Daoy (cell line): ENCODE results near the gene PRAME. TPM values are rescaled to one million over a fixed set of nuclear protein-coding genes. Genes with fewer than 3 reads are reported as not detected.
A peak's percentile ranks its signal among the peaks of the same experiment; 100 is the strongest.
"Not testable (repeated sequence)": the region's sequence is repeated elsewhere in the genome, so short reads cannot be mapped to it uniquely, and the experiment has no call there.

Experiments used
- DNase-seq: peaks from one replicate; pipeline ENCODE4 v3.0.0-alpha.2; 2015; ENCODE audit warnings: low read depth
- total RNA-seq: library from RNA; depleted of rRNA; stranded (reverse); fragments of >200 nt; shearing (Covaris generic); gene quantifications from 2 replicates; pipeline ENCODE4 v1.2.3, GENCODE V29; 2014; rRNA removed

PRAME gene
- total RNA-seq, 1 experiment from 2014 or later: 41.9 TPM

DNA sequence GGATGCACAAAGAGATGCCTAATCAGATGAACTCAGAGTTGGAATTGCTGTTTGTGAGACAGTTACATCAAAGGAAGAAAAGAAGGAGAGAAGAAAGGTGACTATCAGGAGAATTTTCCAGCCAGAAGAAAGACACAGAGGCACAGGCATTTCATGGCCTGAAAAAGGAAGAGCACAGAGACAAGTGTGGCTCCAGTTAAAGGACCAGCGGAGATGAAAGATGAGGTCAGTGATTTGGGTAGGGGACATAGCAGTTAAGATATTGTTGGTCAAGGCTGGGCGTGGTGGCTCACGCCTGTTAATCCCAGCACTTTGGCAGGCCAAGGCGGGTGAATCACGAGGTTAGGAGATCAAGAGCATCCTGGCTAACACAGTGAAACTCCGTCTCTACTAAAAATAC, 35.6 kb downstream of the PRAME start:
- DNase-seq: no peak

DNA sequence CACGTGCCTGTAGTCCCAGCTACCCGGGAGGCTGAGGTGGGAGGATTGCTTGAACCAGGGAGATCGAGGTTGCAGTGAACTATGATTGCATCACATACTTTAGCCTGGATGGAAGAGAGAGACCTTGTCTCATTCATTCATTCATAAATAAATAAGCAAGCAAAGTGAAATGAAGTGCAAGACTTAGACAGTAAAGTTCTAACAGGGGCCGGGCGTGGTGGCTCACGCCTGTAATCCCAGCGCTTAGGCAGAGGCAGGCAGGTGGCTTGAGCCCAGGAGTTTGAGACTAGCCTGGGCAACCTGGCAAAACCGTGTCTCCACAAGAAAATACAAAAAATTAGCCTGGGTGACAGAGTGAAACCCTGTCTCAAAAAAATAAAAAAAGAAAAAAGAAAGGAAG, 37.4 kb downstream of the PRAME start:
- no peak for DNase-seq

DNA sequence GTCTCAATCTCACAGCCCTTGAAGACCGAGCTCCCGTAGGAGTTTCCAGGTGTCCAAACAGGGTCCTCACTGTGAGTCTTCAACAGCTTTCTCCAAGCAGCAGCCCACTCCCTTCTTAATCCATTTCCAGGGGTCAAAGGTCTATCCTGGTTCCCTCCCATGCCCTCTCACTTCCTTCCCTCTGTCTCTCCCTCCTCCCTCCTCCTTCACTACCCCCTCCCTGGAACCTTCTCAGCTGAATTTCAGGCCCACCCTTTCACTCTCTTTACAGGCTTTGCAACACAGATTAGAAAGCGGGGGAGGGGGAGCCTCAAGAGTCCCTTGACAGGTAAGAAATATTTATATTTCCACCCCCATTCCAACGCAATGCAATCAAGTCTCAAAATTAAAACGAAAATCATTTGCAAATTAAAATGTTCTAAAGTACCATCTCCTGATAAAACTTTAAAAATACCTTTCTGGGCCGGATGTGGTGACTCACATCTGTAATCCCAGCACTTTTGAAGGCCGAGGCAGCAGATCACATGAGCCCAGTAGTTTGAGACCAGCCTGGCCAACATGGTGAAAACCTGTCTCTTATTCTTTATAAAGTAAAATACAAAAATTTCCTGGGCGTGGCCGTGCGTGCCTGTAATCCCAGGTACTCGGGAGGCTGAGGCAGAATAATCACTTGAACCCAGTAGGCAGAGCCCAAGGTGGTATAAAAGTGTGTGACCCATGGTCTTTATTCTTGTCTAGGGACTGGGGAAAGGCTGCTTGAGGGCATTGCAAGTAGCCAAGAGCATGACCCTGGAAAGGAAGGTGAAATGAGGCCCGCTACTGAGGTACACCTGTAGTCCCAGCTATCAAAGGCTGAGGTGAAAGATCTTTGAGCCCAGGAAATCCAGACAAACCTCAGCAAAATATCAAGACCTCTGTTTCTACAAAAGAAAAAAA, 38.1 kb downstream of the PRAME start:
- DNase-seq: peak; percentile 30

DNA sequence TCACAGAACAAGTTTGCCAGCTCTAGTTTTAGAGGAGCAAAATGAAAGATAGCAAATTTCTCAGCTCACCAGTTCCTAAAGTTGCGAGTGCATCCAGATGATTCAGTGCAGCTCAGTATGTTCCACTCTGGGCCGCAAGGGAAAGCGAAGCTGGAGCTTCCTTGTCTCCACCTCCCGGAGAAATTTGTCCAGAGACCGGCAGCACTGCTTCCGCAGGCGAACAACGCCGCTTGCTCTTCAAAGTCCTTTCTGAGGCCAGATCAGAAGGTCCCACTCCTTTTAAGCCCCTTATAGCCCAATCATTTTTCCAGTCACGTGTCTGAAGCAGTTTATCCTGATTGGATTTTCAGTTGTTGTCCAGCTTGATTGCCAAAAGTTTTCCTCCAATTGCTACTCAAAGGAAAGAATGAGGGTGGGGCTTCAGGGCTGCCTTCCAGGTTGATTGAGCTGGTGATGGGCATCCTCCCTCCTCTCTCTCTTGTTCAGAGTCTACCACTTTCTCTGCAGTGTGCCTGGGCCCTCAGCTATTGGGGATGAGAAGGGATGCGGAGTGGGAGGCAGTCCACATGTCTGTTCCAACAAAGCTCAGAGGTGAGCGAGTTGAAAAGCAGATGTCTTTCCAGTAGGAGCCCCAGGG, 38.9 kb downstream of the PRAME start, which contains the start of gene ZNF280A:
Gene ZNF280A, minus strand, starts transcription at position 251 of the 637 bp plus-strand sequence. CDS start 4,640 bp downstream, outside the sequence.
- no peak for DNase-seq

DNA sequence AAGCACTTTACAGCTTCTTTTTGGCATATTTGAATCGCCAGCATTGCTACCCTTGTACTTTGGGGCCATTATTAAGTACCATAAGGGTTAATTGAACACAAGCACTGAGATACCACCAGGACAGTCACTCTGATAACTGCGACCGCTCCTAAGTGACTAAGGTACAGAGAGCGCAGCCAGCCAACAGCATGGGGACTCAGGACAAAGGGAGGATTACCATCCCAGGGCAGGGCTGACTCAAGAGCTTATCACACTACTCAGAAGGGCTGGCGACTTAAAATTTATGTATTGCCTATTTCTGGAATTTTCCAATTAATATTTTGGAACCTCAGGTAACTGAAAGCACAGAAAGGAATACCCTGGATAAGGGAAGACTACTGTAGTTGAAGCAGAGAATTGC, 39.5 kb downstream of the PRAME start:
- no peak for DNase-seq

DNA sequence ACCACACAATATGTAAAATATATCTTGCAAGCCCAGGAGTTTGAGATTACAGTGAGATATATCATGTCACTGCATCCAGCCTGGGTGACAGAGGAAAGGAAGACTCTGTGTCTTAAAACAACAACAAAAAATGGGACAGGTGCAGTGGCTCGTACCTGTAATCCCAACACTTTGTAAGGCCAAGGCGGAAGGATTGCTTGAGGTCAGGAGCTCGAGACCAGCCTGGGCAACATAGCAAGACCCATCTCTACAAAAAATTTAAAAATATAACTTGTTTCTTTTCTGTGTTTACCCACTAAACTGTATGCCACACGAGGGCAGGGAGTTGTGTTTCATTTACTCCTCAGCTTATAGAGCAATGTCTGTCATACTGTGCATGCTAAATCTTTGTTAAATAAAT, 42.1 kb downstream of the PRAME start:
- no peak for DNase-seq

DNA sequence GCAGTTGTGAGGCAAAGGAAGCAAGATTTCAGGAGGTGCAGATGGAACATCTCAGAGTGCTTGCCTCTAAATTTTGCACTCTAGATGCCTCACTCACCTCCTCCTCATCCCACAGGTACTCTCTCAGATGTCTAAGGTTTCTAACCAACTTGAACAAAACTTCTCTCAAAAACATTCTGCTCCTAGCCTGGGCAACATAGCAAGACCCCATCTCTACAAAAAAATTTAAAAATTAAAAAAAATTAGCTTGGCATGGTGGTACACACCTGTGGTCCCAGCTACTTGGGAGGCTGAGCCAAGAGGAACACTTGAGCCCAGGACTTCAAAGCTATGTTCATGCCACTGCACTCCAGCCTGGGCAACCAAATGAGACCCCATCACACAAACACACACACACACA, 43.2 kb downstream of the PRAME start:
- no peak for DNase-seq

DNA sequence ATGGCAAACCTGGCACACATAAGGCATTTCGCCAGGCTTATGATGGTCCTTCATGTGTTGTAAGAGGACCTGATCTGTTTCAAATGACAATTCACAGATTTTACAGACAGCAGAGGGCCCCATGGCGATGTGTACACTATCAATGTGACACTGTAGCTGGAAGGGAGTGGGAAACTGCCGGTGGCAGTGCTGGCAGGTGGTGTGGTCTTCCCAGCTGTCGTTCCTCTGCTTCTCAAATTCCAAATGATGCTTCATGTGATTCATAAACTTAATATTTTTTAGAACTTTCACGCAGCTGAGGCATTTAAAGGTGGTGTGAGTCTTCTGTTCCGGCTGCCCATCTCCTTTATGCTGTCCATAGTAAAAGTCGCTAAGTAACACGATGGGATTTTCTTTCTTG, 44.6 kb downstream of the PRAME start:
- DNase-seq: not testable (repeated sequence)

DNA sequence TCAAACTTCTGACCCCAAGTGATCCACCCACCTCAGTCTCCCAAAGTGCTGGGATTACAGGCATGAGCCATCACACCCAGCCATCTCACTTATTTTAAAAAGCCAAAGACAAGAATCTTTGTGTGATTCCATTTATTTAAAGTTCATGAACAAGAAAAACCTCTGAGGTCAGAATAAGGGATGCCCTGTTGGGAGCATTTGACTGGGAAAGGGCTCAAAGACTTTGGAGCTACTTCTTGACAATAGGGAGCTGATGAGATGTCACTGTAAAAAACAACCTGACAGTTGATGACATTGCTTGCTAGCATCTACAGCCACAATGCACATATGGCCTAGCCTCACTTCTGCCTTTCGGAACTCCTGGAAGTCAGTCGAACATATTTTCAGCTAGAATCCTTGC, 45.4 kb downstream of the PRAME start:
- no peak for DNase-seq

DNA sequence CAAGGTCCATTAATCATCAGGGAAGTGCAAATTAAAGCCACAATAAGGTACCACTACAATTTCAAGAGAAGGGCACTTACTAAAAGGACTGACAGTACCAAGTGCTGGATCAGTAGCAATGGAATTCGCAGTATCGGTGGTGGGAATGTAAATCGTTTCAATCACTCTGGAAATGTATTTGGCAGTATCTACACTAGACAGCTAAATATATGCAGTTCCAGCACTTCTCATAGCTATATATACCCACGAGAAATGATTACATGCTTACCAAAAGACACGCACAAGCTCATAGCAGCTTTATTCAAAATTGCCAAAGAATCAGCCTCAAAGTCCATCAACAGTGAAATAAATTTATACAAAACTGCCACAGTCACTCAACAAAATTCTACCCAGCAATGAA, 46.1 kb downstream of the PRAME start:
- no peak for DNase-seq

DNA sequence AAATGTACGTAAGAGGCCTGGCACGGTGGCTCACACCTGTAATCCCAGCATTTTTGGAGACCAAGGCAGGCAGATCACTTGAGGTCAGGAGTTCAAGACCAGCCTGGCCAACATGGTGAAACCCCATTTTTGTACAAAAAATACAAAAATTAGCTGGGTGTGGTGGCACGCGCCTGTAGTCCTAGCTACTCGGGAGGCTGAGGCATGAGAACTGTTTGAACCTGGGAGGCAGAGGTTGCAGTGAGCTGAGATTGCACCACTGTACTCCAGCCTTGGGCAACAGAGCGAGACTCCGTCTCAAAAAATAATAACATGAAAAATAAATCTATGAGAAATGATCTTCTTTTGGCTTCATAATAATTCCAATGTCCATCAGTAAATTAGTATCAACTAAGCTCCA, 48.2 kb downstream of the PRAME start:
- not testable (repeated sequence) for DNase-seq

DNA sequence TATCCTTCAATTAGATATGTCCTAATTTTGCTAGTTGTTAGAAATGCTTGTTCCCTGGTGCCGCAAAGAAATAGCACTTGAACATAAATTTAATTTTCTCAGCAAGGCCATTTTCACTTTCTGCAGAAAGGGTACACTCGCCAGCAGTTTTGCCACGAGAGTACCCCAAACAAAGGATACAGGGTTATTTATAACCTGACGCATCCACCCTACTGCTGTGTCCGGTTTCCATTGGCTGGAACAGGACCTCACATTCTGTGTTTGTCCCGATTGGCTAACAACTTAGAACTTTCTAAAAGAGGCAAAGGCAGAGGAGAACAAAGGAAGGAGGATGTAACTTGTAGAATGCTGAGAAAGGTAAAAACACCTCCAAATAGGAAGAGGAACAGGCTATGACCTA, 49.2 kb downstream of the PRAME start:
- not testable (repeated sequence) for DNase-seq

DNA sequence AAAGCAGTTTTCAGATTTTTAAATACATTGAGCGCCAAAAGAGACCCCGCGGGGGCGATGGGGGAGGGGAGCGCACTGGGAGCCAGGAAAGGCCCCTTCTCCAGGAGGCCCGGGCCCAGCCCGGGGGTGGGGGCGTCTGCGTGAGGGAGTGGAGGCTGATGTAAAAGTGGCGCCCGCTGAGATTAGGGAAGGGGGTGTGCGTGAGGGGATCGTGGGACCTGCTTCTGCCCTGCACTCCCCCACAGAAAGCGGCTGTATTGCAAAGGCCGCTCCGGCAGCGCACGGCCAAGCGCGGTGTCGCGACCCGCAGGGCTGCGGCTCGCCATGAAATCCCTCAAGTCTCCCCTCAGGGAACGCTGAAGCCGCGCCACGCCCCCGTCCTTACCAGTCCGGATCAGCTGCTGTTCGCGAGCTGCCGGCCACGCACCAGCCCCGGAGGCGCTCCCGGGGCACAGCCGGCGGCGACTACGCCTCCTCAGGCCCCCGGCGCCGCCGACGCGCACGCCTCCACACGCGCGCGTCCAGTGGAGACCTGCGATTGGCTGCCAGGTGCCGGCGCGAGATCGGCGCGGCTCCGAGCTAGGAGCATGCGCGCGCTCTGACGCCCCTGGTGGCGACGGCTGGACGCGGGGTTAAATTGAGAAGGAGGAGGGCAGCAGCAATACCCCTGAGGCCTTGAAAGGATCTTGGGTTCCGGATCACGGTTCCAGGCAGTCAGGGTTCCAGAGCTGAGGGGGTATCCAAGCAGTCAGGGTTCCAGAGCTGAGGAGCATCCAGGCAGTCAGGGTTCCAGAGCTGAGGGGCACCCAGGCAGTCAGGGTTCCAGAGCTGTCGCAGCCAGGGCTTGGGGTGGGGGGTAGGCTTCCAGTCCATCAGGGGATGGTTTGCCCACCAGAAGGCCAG, 50.5 kb downstream of the PRAME start, which contains the start of gene ZNF280B:
Gene ZNF280B, minus strand, starts transcription at position 469 of the 903 bp plus-strand sequence. CDS start 19,344 bp downstream, outside the sequence.
- peak; percentile 92 for DNase-seq

DNA sequence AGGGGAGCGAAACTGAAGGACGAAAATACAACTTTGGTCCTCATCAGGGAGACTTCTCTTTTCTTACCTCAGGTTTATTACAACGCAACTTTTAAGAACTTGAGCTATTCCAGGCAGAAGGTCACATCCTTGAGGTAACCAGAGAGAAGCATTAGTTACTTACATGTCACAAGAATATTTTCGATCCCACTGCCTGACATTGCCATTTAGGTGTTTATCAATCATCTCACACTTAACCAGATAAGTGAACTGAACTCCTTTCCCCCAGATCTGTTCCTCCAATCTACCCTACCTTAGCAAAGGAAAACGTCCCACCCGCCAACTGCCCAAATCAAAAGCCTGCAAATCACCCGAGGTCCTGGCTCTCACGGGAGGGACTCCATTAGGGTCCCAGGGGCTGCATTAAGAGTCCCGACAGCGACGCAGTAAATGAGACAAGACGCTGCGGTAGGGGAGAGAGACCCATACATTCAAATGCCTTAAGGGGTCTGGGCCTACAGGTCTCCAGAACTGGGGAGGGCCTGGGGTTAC, 51.3 kb downstream of the PRAME start:
- DNase-seq: no peak

DNA sequence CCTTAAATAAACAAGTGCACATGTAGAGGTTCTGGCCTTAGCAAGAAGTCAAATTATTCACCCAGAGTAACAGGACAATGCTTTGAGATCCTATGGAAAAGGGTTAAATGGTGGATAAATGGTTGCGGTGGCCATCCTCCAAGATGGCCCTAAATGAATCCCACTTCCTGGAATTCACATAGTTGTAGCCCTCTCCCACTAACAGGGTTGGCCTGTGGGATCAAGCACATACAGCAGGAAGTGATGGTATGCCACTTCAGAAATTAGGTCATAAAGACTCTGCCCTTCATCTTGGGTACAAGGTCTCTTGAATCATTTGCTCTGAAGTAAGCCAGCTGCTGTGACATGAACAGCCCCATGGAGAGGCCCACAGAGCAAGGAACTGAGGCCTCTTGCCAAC, 52.3 kb downstream of the PRAME start:
- DNase-seq: no peak

DNA sequence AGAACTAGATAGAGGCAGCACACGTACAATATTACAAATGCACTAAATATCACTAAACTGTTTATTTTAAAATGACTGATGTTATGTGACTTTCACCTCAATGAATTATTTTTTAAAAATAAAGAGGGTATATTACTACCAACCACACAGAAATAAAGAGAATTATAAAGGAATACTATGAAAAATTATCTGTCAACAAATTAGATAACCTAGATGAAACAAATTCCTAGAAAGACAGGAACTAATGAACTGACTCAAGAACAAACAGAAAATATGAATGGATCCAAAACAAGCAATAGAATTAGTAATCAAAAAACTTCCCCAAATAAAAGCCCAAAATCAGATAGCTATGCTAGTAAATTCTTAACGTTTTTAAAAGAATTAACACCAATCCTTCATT, 60.8 kb downstream of the PRAME start:
- no peak for DNase-seq

Other genes with a start within 250 kb of the PRAME start
- 3.1 and 3.8 TPM in 2 replicates for gene ZNF280B, start 50.5 kb downstream of the PRAME start, total RNA-seq
- 0.06 TPM in 1 of 2 replicates, not detected in the other for gene ZNF280A, start 39.0 kb downstream of the PRAME start, total RNA-seq
- gene GGTLC2, start 85.3 kb upstream of the PRAME start, total RNA-seq: not detected in 2 replicates